NCI-H82 (cell line): ENCODE results near the gene STEAP1B.
"Not testable (repeated sequence)": the region's sequence is repeated elsewhere in the genome, so short reads cannot be mapped to it uniquely, and the experiment has no call there.

Experiments
- DNase-seq: peaks from one replicate; lab custom pipeline; 2025; lab: John Stamatoyannopoulos, UW

The STEAP1B gene

GRCh38 chr7:22454446-22454845, 45.5 kb downstream of the STEAP1B start:
- no peak for DNase-seq

GRCh38 chr7:22452960-22453558, 46.9 kb downstream of the STEAP1B start:
- no peak for DNase-seq

- DNase-seq = peak; percentile 9
These were observed 47.6 kb downstream of the STEAP1B start for GRCh38 chr7:22452142-22452959.

- not testable (repeated sequence) for DNase-seq
These were observed 50.0 kb downstream of the STEAP1B start for GRCh38 chr7:22450013-22450412.

- DNase-seq = no peak
These were observed 52.2 kb downstream of the STEAP1B start for GRCh38 chr7:22447762-22448161.

DNA sequence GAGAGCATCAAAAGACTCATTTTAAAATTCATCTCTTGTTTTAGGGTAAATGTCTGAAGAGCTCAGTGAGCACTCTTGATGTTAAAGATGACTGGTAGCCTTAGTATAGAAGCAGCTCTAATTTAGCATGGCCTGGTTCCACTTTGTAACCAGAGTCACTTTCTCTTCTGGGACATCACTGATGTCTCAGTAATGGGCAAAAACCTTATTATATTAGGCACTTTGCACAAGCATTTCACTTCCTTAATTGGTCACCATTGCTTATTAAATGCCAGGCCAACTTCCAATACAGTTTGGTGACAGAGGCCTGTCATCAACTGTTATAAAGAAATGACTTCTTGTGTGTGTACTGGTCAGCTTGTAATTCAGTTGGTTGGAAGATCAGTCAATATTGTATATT, 53.0 kb downstream of the STEAP1B start:
- no peak for DNase-seq

GRCh38 chr7:22445853-22446252, 54.1 kb downstream of the STEAP1B start:
- no peak for DNase-seq

GRCh38 chr7:22445140-22445743, 54.7 kb downstream of the STEAP1B start:
- DNase-seq = peak; percentile 19

GRCh38 chr7:22444181-22444971, 55.6 kb downstream of the STEAP1B start:
- no peak for DNase-seq

GRCh38 chr7:22443370-22444180, 56.4 kb downstream of the STEAP1B start:
- no peak for DNase-seq

DNA sequence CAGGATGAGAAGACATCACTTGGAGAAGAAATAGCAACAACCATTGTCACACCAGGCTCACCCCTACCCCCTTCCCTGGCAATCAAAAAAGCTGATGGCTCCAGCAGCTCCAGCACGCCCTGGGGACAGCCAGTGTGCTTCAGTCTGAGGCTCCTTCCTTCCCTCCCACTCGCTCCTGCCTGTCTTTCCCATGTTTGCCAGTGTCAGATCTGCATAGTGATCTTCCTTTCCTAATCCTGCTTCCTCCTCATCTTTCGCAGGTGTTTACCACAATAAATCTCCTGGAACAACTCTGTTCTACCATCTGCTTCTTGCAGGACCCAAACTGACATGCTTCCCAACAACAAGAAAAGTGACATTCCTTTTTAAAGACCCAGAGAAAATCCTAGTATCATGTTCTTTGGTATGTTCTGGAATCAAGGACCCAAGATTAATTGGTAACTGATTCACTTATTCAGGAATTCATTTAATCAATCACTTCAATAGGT, 57.1 kb downstream of the STEAP1B start:
- DNase-seq = peak; percentile 79

DNA sequence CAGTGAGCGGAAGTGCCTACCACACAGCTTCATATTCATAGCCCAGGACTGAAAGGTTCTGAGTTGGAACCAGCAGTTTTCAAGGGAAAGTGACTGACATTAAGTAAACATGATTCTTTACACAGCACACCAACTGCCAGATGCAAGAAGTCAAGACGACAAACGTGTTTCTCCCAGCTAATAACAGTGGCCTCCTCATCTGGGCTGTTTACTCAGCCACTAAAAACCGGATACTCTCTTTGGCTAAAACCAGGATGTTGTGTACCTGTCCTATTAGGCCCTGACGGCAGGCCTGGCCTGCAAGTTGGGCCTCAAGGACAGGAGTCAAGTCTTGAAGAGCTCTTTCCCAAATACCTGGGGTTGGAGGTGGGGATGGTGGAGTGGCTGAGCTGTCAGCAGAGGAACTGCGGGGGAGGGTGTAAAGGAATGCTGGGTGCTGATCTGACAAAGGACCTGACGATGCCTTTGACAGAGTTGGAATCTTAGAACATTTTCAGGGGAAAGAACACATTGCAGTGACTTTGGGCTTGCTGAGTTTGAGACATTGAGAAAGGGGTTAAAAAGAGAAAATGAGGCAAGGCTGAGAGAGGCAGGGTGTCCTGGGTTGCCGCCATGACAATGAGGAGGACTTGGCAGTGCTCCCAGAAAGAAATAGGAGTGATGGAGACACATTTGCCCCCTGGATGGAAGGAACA, 57.7 kb downstream of the STEAP1B start:
- DNase-seq = no peak

DNA sequence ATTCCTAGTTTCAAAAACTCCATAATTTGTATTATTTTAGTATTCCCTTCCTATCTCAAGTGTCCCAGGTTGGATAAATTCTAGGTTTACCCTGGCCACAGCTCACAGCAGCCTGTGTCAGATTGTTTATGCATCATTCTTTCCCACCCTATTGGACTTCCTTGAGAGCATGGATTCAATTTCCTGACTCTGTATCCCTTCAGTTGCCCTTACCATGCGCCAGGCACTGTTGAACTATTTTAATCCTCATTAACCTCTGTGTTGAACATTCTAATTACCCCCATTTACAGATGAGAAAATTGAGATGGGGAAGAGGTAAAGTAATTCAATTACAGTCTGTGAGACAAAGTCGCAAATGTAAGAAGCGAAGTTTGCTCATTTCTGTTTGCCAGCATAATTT, 58.8 kb downstream of the STEAP1B start:
- no peak for DNase-seq

- no peak for DNase-seq
These were observed 61.0 kb downstream of the STEAP1B start for GRCh38 chr7:22438994-22439393.

DNA sequence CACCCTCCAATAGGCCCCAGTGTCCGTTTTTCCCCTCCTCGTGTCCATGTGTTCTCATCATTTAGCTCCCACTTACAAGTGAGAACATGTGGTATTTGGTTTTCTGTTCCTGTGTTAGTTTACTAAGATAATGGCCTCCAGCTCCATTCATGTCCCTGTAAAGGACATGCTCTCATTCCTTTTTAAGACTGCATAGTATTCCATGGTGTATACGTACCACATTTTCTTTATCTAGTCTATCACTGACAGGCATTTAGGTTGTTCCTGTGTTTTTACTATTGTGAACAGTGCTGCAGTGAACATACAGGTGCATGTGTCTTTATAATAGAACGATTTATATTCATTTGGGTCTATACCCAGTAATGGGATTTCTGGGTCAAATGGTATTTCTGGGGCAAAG, 63.4 kb downstream of the STEAP1B start:
- DNase-seq = not testable (repeated sequence)

- DNase-seq = no peak
These were observed 64.3 kb downstream of the STEAP1B start for GRCh38 chr7:22435720-22436119.

GRCh38 chr7:22435105-22435504, 64.9 kb downstream of the STEAP1B start:
- DNase-seq = no peak

DNA sequence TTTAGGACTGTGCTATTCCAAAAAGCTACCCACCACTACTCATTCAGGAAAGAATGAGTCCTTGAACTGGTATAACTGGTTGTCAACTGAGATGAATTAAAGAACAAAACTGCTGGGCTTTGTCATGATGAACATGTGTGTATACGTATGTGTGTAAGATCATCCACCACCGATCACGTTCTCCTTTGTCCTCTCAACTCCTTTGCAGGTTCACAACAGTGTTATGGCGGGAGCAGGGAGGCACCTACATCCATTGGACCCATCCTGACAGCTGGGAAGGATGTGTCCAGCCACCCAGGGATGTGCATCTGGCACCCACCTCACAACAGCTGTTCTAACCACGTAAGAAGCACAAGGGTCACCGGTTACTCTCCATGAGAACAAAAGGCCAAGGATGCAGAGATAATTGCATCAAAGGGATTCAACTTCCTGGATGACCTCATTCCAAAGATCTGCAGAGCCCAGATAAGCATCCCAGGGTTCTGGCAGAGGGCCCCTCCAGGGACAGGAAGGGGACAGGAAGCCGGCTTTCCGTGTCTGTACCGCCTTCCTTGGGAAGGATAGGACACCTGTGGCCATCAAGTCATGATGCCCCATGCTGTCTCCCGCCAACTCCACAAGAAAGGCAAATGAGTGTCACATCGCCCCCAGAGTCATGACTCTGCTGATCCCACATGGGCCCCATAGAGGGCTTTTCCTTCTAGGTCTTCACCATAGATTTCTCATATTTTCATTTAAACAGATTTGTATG, 66.1 kb downstream of the STEAP1B start:
- peak; percentile 58 for DNase-seq

- DNase-seq = not testable (repeated sequence)
These were observed 66.8 kb downstream of the STEAP1B start for GRCh38 chr7:22433165-22433700.
